ENCODE data around the gene PLVAP. TPM values are rescaled to one million over a fixed set of nuclear protein-coding genes. Genes with fewer than 3 reads are reported as not detected.

The PLVAP gene
- total RNA-seq, 1 experiment from 2014 or later = not detected

DNA sequence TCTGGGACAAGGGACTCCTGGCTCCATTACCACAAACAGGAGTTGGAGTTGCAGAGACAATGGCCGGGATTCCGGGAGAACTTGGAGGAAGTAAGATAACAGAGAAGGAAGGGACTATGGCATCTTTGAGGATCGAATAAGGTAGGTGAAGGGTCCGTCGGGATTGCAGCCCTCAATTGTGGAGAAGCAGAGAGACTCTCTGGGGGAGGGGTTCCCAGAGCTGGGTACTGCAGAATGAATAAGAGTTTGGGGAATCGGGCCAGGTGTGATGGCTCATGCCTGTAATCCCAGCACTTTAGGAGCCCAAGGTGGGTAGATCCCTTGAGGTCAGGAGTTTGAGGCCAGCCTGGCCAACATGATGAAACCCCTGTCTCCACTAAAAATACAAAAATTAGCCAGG lies 24.5 kb upstream of the PLVAP start:
- CTCF ChIA-PET = no interaction called here
- H3K9me3 ChIP-seq = no peaks in the 10 kb centered on the region
- Mint-ChIP-seq H3K27me3 (ENCODE audit: insufficient read depth, unreplicated experiment) (no peaks in the 10 kb centered on the region), H3K36me3 (ENCODE audit: insufficient read depth, unreplicated experiment) (peaks cover 21% of the 10 kb centered on the region), H3K9me3 (ENCODE audit: unreplicated experiment) (no peaks in the 10 kb centered on the region), H3K27ac (ENCODE audit: unreplicated experiment) (no peak overlapping the region), H3K4me1 (ENCODE audit: low read depth, unreplicated experiment) (no peaks in the 10 kb centered on the region), H3K4me3 (ENCODE audit: unreplicated experiment) (no peak overlapping the region)
- peaks cover 9% of the 10 kb centered on the region for H3K4me1 ChIP-seq
- no peaks in the 10 kb centered on the region for H3K27me3 ChIP-seq (replicated peaks; ENCODE audit: control insufficient read depth, insufficient read depth, low read length)
- POLR2A ChIA-PET = no interaction called here
- TF ChIP-seq, protein P1, sequence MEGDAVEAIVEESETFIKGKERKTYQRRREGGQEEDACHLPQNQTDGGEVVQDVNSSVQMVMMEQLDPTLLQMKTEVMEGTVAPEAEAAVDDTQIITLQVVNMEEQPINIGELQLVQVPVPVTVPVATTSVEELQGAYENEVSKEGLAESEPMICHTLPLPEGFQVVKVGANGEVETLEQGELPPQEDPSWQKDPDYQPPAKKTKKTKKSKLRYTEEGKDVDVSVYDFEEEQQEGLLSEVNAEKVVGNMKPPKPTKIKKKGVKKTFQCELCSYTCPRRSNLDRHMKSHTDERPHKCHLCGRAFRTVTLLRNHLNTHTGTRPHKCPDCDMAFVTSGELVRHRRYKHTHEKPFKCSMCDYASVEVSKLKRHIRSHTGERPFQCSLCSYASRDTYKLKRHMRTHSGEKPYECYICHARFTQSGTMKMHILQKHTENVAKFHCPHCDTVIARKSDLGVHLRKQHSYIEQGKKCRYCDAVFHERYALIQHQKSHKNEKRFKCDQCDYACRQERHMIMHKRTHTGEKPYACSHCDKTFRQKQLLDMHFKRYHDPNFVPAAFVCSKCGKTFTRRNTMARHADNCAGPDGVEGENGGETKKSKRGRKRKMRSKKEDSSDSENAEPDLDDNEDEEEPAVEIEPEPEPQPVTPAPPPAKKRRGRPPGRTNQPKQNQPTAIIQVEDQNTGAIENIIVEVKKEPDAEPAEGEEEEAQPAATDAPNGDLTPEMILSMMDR (IDR thresholded peaks at IDR 0.05; ENCODE audit: insufficient read depth in 1 of 2, low read depth in 1 of 2, low read length in 1 of 2, severe bottlenecking in 1 of 2, unreplicated experiment in 1 of 2) = no peak
- intact Hi-C loops (cut with micrococcal nuclease; ENCODE audit: unreplicated experiment) = no loop called here
- no TSS peak for BruUV-seq (replicated peaks)
- DNase-seq = no peak
- H3K4me3 ChIP-seq (ENCODE audit: low read depth, low read length) = no peak overlapping the region
- H3K36me3 ChIP-seq (ENCODE audit: control insufficient read depth, insufficient read depth, low read length) = peaks cover 2% of the 10 kb centered on the region; the same call in 1 of the 2 replicates

GRCh38 chr19:17398902-17399527 lies 21.9 kb upstream of the PLVAP start:
- no TSS peak for BruUV-seq (replicated peaks)
- Mint-ChIP-seq H3K27me3 (ENCODE audit: insufficient read depth, unreplicated experiment) (no peaks in the 10 kb centered on the region), H3K27ac (ENCODE audit: unreplicated experiment) (no peak overlapping the region), H3K4me3 (ENCODE audit: unreplicated experiment) (no peak overlapping the region), H3K9me3 (ENCODE audit: unreplicated experiment) (no peaks in the 10 kb centered on the region), H3K36me3 (ENCODE audit: insufficient read depth, unreplicated experiment) (peaks cover 13% of the 10 kb centered on the region), H3K4me1 (ENCODE audit: low read depth, unreplicated experiment) (no peaks in the 10 kb centered on the region)
- no peaks in the 10 kb centered on the region for H3K9me3 ChIP-seq
- peaks cover 2% of the 10 kb centered on the region; the same call in 1 of the 2 replicates for H3K36me3 ChIP-seq (ENCODE audit: control insufficient read depth, insufficient read depth, low read length)
- intact Hi-C loops (cut with micrococcal nuclease; ENCODE audit: unreplicated experiment) = no loop called here
- no peak overlapping the region for H3K4me3 ChIP-seq (ENCODE audit: low read depth, low read length)
- H3K27me3 ChIP-seq (replicated peaks; ENCODE audit: control insufficient read depth, insufficient read depth, low read length) = no peaks in the 10 kb centered on the region
- no peaks in the 10 kb centered on the region for H3K4me1 ChIP-seq
- TF ChIP-seq, protein P1 (IDR thresholded peaks at IDR 0.05; ENCODE audit: insufficient read depth in 1 of 2, low read depth in 1 of 2, low read length in 1 of 2, severe bottlenecking in 1 of 2, unreplicated experiment in 1 of 2) = no peak
- POLR2A ChIA-PET = no interaction called here
- no peak for DNase-seq
- CTCF ChIA-PET = no interaction called here

GRCh38 chr19:17394891-17395415 lies 17.8 kb upstream of the PLVAP start:
- no peak overlapping the region for H3K27ac Mint-ChIP-seq (ENCODE audit: unreplicated experiment)

More at GRCh38 chr19:17394891-17395415, 17.8 kb upstream of the PLVAP start:
- Histone ChIP-seq H3K4me3 (ENCODE audit: low read depth, low read length) (no peak overlapping the region), H3K27me3 (replicated peaks; ENCODE audit: control insufficient read depth, insufficient read depth, low read length) (no peaks in the 10 kb centered on the region), H3K4me1 (0 out of 2 replicates have a peak, but pooled peaks cover 5% of the 10 kb centered on the region), H3K9me3 (peaks cover 3% of the 10 kb centered on the region; the same call in 1 of the 2 replicates), H3K36me3 (ENCODE audit: control insufficient read depth, insufficient read depth, low read length) (no peaks in the 10 kb centered on the region)
- intact Hi-C loops (cut with micrococcal nuclease; ENCODE audit: unreplicated experiment) = loop anchor here (1.0 kb wide), 1 partner anchor 71 kb away; no protein-coding TSS in a partner anchor
- BruUV-seq (replicated peaks) = no TSS peak
- Mint-ChIP-seq H3K4me1 (ENCODE audit: low read depth, unreplicated experiment) (peaks cover 6% of the 10 kb centered on the region), H3K36me3 (ENCODE audit: insufficient read depth, unreplicated experiment) (peaks cover 6% of the 10 kb centered on the region), H3K9me3 (ENCODE audit: unreplicated experiment) (no peaks in the 10 kb centered on the region), H3K27me3 (ENCODE audit: insufficient read depth, unreplicated experiment) (no peaks in the 10 kb centered on the region), H3K4me3 (ENCODE audit: unreplicated experiment) (no peak overlapping the region)
- CTCF ChIA-PET = interaction anchor here (0.6 kb wide), 1 partner anchor 9 kb away, joined by 3 read pairs; no protein-coding TSS in a partner anchor
- POLR2A ChIA-PET = no interaction called here
- DNase-seq = peak; percentile 56 to 72
- TF ChIP-seq, protein P1 (IDR thresholded peaks at IDR 0.05; ENCODE audit: insufficient read depth in 1 of 2, low read depth in 1 of 2, low read length in 1 of 2, severe bottlenecking in 1 of 2, unreplicated experiment in 1 of 2) = peak; percentile 59 to 63

Measured in Caco-2 (cell line).